ENCODE data around the gene EGFL8.

EGFL8 gene

GRCh38 chr6:32168807-32169591, 4.6 kb downstream of the EGFL8 start:
- DNase-seq: no peak

- DNase-seq: no peak
These were observed 5.9 kb downstream of the EGFL8 start for GRCh38 chr6:32170294-32170693.

GRCh38 chr6:32171234-32171633, 6.8 kb downstream of the EGFL8 start:
- no peak for DNase-seq

- DNase-seq: no peak
These were observed 8.8 kb downstream of the EGFL8 start for GRCh38 chr6:32173051-32173727.

GRCh38 chr6:32174416-32174815, 10.0 kb downstream of the EGFL8 start:
- DNase-seq: no peak

GRCh38 chr6:32175322-32175710, 10.9 kb downstream of the EGFL8 start:
- DNase-seq: no peak

GRCh38 chr6:32175711-32176475, 11.5 kb downstream of the EGFL8 start, which contains the start of gene AGPAT1:
TSS of gene AGPAT1 (minus strand) at chr6:32176084. CDS start at chr6:32171496, 4,588 bp downstream.
- peak; percentile 96 to 97 for DNase-seq

GRCh38 chr6:32176476-32177182, 12.2 kb downstream of the EGFL8 start:
- no peak for DNase-seq

GRCh38 chr6:32177183-32177787, 12.9 kb downstream of the EGFL8 start:
- peak in 1 of 2 experiments; percentile 34 for DNase-seq

- peak; percentile 80 to 94 for DNase-seq
These were observed 13.6 kb downstream of the EGFL8 start, which contains the start of gene RNF5 for GRCh38 chr6:32177788-32178546. TSS of gene RNF5 (plus strand) at chr6:32178405. CDS start at chr6:32178512, 107 bp downstream.

- DNase-seq: no peak
These were observed 14.4 kb downstream of the EGFL8 start for GRCh38 chr6:32178547-32179440.

GRCh38 chr6:32179766-32180405, 15.5 kb downstream of the EGFL8 start:
- no peak for DNase-seq

GRCh38 chr6:32181148-32181702, 16.8 kb downstream of the EGFL8 start:
- DNase-seq: no peak

- no peak for DNase-seq
These were observed 17.6 kb downstream of the EGFL8 start for GRCh38 chr6:32181915-32182529.

- DNase-seq: no peak
These were observed 18.2 kb downstream of the EGFL8 start for GRCh38 chr6:32182555-32182981.

GRCh38 chr6:32183030-32183429, 18.6 kb downstream of the EGFL8 start:
- DNase-seq: no peak

GRCh38 chr6:32183483-32184083, 19.2 kb downstream of the EGFL8 start:
- no peak for DNase-seq

GRCh38 chr6:32184084-32184640, 19.8 kb downstream of the EGFL8 start, which contains the start of gene AGER:
TSS of gene AGER (minus strand) at chr6:32184253. CDS start at chr6:32184222, 31 bp downstream.
- DNase-seq: no peak
